ENCODE data around the gene LSG1. TPM values are rescaled to one million over a fixed set of nuclear protein-coding genes. Genes with fewer than 3 reads are reported as not detected.

The LSG1 gene
- total and polyA plus RNA-seq, 9 donors, result 26.8 to 46.6 (median 31.5) TPM

- H3K27ac ChIP-seq, result no peak overlapping the region
- H3K4me3 ChIP-seq, result no peak overlapping the region
- 90 to 95% (median 94%) methylated on average over 9 of the region's 9 CpGs for WGBS, 3 donors
- no peaks in the 10 kb centered on the region for H3K36me3 ChIP-seq
- DNase-seq, result no peak
- TF ChIP-seq POLR2A (IDR thresholded peaks at IDR 0.05) (no peak), EP300 (IDR thresholded peaks at IDR 0.05) (no peak), CTCF (IDR thresholded peaks at IDR 0.05) (no peak)
- no peaks in the 10 kb centered on the region for H3K4me1 ChIP-seq (ENCODE audit: insufficient read depth)
- intact Hi-C loops (cut with DNase I), result no loop called here
- no peaks in the 10 kb centered on the region for H3K27me3 ChIP-seq
- H3K9me3 ChIP-seq, result no peaks in the 10 kb centered on the region
These were observed 52.2 kb downstream of the LSG1 start for GRCh38 chr3:194619741-194620140.

DNA sequence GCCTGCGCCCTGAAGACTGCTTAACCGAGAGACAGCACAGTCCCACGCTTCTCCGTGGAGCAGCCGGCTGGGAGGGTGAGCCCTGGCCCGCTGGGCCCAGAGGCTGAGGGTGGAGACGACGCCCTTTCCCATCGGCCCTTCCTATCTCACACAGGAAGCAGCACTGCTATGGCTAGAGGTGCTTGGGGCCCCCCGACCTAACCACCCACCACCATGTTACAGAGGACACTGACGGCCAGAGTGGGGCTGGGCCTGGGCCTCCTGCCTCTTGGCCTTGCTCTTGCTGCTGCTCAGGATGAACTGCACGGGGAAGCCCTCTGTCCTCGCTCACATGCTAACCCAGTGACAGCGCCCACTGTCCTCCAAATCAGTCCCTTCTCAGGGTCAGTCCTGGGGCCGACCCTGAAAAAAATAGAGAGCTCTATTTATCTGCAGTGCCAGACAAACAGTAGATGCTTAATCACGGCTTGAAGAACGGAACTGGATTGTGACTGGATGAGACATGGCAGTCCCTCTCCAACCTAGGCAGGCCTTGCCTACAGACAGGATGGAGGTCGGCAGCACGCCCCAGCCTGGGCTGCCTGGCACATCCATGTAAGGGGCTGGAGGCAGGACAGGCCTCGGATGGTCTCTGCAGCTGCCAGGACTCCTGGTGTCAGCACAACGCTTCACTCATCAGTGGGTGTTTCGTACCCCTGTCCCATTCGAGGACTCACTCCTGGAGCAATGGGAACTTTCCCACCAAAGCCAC is 53.0 kb downstream of the LSG1 start:
- Histone ChIP-seq H3K9me3 (no peaks in the 10 kb centered on the region), H3K4me1 (ENCODE audit: insufficient read depth) (no peaks in the 10 kb centered on the region), H3K36me3 (no peaks in the 10 kb centered on the region), H3K27ac (no peak overlapping the region), H3K27me3 (no peaks in the 10 kb centered on the region), H3K4me3 (no peak overlapping the region)
- intact Hi-C loops (cut with DNase I), result no loop called here
- WGBS, 3 donors, result 81 to 87% (median 85%) methylated on average over 23 of the region's 23 CpGs
- no peak for DNase-seq
- TF ChIP-seq EP300 (IDR thresholded peaks at IDR 0.05) (no peak), CTCF (IDR thresholded peaks at IDR 0.05) (no peak), POLR2A (IDR thresholded peaks at IDR 0.05) (no peak)

- DNase-seq, result no peak
- H3K9me3 ChIP-seq, result no peaks in the 10 kb centered on the region
- TF ChIP-seq CTCF (IDR thresholded peaks at IDR 0.05) (no peak), EP300 (IDR thresholded peaks at IDR 0.05) (no peak), POLR2A (IDR thresholded peaks at IDR 0.05) (no peak)
- intact Hi-C loops (cut with DNase I), result no loop called here
- no peaks in the 10 kb centered on the region for H3K27me3 ChIP-seq
- no peak overlapping the region for H3K4me3 ChIP-seq
- no peak overlapping the region for H3K27ac ChIP-seq
- no peaks in the 10 kb centered on the region for H3K36me3 ChIP-seq
- H3K4me1 ChIP-seq (ENCODE audit: insufficient read depth), result no peaks in the 10 kb centered on the region
- 86 to 89% (median 86%) methylated on average over 9 of the region's 9 CpGs for WGBS, 3 donors
These were observed 54.2 kb downstream of the LSG1 start for GRCh38 chr3:194617827-194618226.

DNA sequence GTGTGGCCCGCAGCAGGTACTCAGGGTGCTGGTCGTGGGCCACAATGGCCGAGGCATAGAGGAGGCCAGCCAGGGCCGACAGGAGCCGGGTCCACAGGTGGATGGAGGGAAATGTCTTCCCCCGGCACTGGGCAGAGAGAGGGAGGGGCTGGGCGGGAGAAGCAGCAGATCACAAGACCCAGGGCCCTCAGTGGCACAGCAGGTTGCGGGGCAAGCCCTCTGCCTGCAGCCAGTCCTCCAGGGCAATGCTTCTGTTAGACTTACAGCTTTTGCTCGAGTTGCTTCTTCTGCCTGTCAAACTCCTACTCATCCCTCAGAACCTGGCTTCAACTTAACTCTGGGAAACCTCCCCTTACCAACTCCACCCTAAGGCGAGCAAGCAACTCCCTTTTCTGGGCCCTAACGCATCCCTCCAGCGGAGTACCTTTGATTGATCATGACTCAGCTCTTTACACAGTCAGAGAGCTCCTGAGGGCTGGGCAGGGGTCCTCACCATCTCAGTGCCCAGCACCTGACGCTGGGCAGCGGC is 54.8 kb downstream of the LSG1 start:
- intact Hi-C loops (cut with DNase I), result no loop called here

More for the DNA sequence above, 54.8 kb downstream of the LSG1 start:
- Histone ChIP-seq H3K4me3 (no peak overlapping the region), H3K4me1 (ENCODE audit: insufficient read depth) (no peaks in the 10 kb centered on the region), H3K27me3 (no peaks in the 10 kb centered on the region), H3K36me3 (no peaks in the 10 kb centered on the region), H3K27ac (no peak overlapping the region), H3K9me3 (no peaks in the 10 kb centered on the region)
- WGBS, 3 donors, result 89 to 92% (median 91%) methylated on average over 14 of the region's 14 CpGs
- TF ChIP-seq POLR2A (IDR thresholded peaks at IDR 0.05) (no peak), EP300 (IDR thresholded peaks at IDR 0.05) (no peak), CTCF (IDR thresholded peaks at IDR 0.05) (no peak)
- DNase-seq, result no peak
